ENCODE data around the gene RDH5. TPM values are rescaled to one million over a fixed set of nuclear protein-coding genes. Genes with fewer than 3 reads are reported as not detected.

RDH5 gene
- total RNA-seq = 23.3 TPM

- intact Hi-C loops (cut with DNase I) = loop anchor here (10.0 kb wide), 1 partner anchor 45 kb away; no protein-coding TSS in a partner anchor
- DNase-seq (ENCODE audit: low spot score) = no peak
- ATAC-seq = peak; percentile 38
Measured at GRCh38 chr12:55720071-55720564, at the start of gene RDH5. TSS of gene RDH5 (plus strand) at chr12:55720393. CDS start at chr12:55721185, 792 bp downstream.

- DNase-seq (ENCODE audit: low spot score) (no peak), ATAC-seq (no peak)
- intact Hi-C loops (cut with DNase I) = loop anchor here (5.0 to 10.0 kb wide), 2 partner anchors 53 to 1089 kb away; partner anchors contain the start of genes CD63 and RDH5
Measured at GRCh38 chr12:55671746-55672145, 48.4 kb upstream of the RDH5 start.

GRCh38 chr12:55673638-55674037, 46.6 kb upstream of the RDH5 start:
- ATAC-seq (peak; percentile 33), DNase-seq (ENCODE audit: low spot score) (no peak)

GRCh38 chr12:55675666-55676065, 44.5 kb upstream of the RDH5 start:
- DNase-seq (ENCODE audit: low spot score) = peak; percentile 31
- ATAC-seq = no peak
- intact Hi-C loops (cut with DNase I) = loop anchor here (10.0 kb wide), 1 partner anchor 49 kb away; the partner anchor contains the start of genes CD63 and RDH5

More at GRCh38 chr12:55673638-55674037, 46.6 kb upstream of the RDH5 start:
- intact Hi-C loops (cut with DNase I) = loop anchor here (5.0 to 10.0 kb wide), 2 partner anchors 51 to 1091 kb away; partner anchors contain the start of genes CD63 and RDH5

- intact Hi-C loops (cut with DNase I) = loop anchor here (10.0 kb wide), 1 partner anchor 48 kb away; the partner anchor contains the start of genes CD63 and RDH5
- ATAC-seq (peak; percentile 12), DNase-seq (ENCODE audit: low spot score) (peak; percentile 4)
Measured at GRCh38 chr12:55676707-55677106, 43.5 kb upstream of the RDH5 start.

GRCh38 chr12:55679691-55680090, 40.5 kb upstream of the RDH5 start:
- intact Hi-C loops (cut with DNase I) = loop anchor here (10.0 kb wide), 1 partner anchor 45 kb away; the partner anchor contains the start of genes CD63 and RDH5
- peak; percentile 56 for DNase-seq (ENCODE audit: low spot score)
- no peak for ATAC-seq

GRCh38 chr12:55681142-55682077, 38.8 kb upstream of the RDH5 start:
- intact Hi-C loops (cut with DNase I) = no loop called here
- peak; percentile 60 for DNase-seq (ENCODE audit: low spot score)

GRCh38 chr12:55682087-55682796, 38.0 kb upstream of the RDH5 start:
- peak; percentile 42 for DNase-seq (ENCODE audit: low spot score)
- intact Hi-C loops (cut with DNase I) = no loop called here
- ATAC-seq = no peak

More at GRCh38 chr12:55681142-55682077, 38.8 kb upstream of the RDH5 start:
- peak; percentile 63 for ATAC-seq

GRCh38 chr12:55683676-55684075, 36.5 kb upstream of the RDH5 start:
- ATAC-seq (no peak), DNase-seq (ENCODE audit: low spot score) (peak; percentile 17)
- intact Hi-C loops (cut with DNase I) = no loop called here

- peak; percentile 52 for DNase-seq (ENCODE audit: low spot score)
- no peak for ATAC-seq
- intact Hi-C loops (cut with DNase I) = no loop called here
Measured at GRCh38 chr12:55684761-55685370, 35.3 kb upstream of the RDH5 start.

GRCh38 chr12:55685671-55686070, 34.5 kb upstream of the RDH5 start:
- DNase-seq (ENCODE audit: low spot score) = peak; percentile 33
- ATAC-seq = no peak
- intact Hi-C loops (cut with DNase I) = no loop called here

- DNase-seq (ENCODE audit: low spot score) (peak; percentile 8), ATAC-seq (no peak)
- intact Hi-C loops (cut with DNase I) = no loop called here
Measured at GRCh38 chr12:55686366-55687010, 33.7 kb upstream of the RDH5 start.

- DNase-seq (ENCODE audit: low spot score) (peak; percentile 44), ATAC-seq (no peak)
- intact Hi-C loops (cut with DNase I) = no loop called here
Measured at GRCh38 chr12:55687746-55688145, 32.4 kb upstream of the RDH5 start.

- no peak for ATAC-seq
- intact Hi-C loops (cut with DNase I) = no loop called here
- peak; percentile 43 for DNase-seq (ENCODE audit: low spot score)
Measured at GRCh38 chr12:55688716-55689655, 31.2 kb upstream of the RDH5 start.

GRCh38 chr12:55692631-55693322, 27.4 kb upstream of the RDH5 start:
- DNase-seq (ENCODE audit: low spot score) = peak; percentile 31
- ATAC-seq = no peak
- intact Hi-C loops (cut with DNase I) = no loop called here

GRCh38 chr12:55693323-55694187, 26.6 kb upstream of the RDH5 start:
- ATAC-seq (no peak), DNase-seq (ENCODE audit: low spot score) (peak; percentile 25)
- intact Hi-C loops (cut with DNase I) = no loop called here

Measured in sciatic nerve (tissue), 2 donors.